ENCODE data around the gene MTHFS.

DNA sequence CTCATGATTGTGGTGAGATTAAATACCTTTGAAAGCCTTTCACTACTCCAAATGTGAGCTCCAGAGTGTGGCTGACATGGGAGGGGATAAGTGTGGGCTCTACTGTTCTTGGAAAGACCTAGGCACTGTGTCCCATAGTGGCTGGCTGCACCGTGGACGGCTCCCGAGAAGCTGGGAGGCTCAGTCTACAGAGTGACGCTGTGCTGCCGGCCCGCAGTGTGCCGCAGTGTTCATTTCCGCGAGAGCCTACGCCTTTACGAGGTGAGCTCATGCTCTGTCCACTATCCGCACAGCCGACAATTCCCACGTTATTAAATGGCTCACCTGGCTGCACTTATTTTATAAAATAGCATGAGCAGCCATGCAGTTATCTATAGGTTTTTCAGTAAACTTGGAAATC lies 66.9 kb downstream of the MTHFS start:
- TF ChIP-seq, protein P1, sequence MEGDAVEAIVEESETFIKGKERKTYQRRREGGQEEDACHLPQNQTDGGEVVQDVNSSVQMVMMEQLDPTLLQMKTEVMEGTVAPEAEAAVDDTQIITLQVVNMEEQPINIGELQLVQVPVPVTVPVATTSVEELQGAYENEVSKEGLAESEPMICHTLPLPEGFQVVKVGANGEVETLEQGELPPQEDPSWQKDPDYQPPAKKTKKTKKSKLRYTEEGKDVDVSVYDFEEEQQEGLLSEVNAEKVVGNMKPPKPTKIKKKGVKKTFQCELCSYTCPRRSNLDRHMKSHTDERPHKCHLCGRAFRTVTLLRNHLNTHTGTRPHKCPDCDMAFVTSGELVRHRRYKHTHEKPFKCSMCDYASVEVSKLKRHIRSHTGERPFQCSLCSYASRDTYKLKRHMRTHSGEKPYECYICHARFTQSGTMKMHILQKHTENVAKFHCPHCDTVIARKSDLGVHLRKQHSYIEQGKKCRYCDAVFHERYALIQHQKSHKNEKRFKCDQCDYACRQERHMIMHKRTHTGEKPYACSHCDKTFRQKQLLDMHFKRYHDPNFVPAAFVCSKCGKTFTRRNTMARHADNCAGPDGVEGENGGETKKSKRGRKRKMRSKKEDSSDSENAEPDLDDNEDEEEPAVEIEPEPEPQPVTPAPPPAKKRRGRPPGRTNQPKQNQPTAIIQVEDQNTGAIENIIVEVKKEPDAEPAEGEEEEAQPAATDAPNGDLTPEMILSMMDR (IDR thresholded peaks at IDR 0.05) = no peak
- TF ChIP-seq EP300 (IDR thresholded peaks at IDR 0.05) = no peak
